Nephron (organoid): ENCODE measurements around the gene CBX4.

ENCODE experiments used
- H3K27ac Mint-ChIP-seq, 3 experiments: 2 replicates each; pipeline ENCODE4 v1.8.0; 2020; ENCODE audit warnings: mixed read lengths in 3 of 3, mild to moderate bottlenecking in 2 of 3, moderate library complexity in 1 of 3
- H3K27me3 Mint-ChIP-seq: 2 replicates; pipeline ENCODE4 v1.8.0; 2021; ENCODE audit warnings: low read depth, mild to moderate bottlenecking, moderate library complexity, mixed read lengths
- H3K36me3 Mint-ChIP-seq: 2 replicates; pipeline ENCODE4 v1.8.0; 2020; ENCODE audit warnings: low read depth, mixed read lengths
- H3K4me1 Mint-ChIP-seq: 2 replicates; pipeline ENCODE4 v1.8.0; 2020; ENCODE audit warnings: mixed read lengths
- H3K4me3 Mint-ChIP-seq, 3 experiments: 2 replicates each; pipeline ENCODE4 v1.8.0; 2020; ENCODE audit warnings: mild to moderate bottlenecking in 3 of 3, mixed read lengths in 3 of 3, moderate library complexity in 2 of 3
- H3K9me3 Mint-ChIP-seq: 2 replicates; pipeline ENCODE4 v1.8.0; 2020; ENCODE audit warnings: mixed read lengths
- CTCF ChIP-seq, 3 experiments: fragments of 200-600 bp; sonication (generic); IDR thresholded peaks; one replicate each; pipeline ENCODE4 v1.5.0; 2021; ENCODE audit warnings: antibody characterized with exemption in 3 of 3; ENCODE audit not compliant: unreplicated experiment in 3 of 3

The CBX4 gene

GRCh38 chr17:79839356-79840268 is at the start of gene CBX4:
TSS of gene CBX4 (minus strand) at chr17:79839440. CDS start at chr17:79839251, 189 bp downstream.
- TF ChIP-seq CTCF (IDR thresholded peaks at IDR 0.05; ENCODE audit: unreplicated experiment in 3 of 3) = peak; percentile 52 to 75 (median 70)
- Mint-ChIP-seq H3K4me3 (peak within 1 kb of the TSS; percentile 90 to 94 (median 91)), H3K9me3 (no peaks in the 10 kb centered on the region), H3K4me1 (peaks cover 15% of the 10 kb centered on the region), H3K27me3 (peaks cover 68% of the 10 kb centered on the region), H3K36me3 (peaks cover 6% of the 10 kb centered on the region), H3K27ac (peak within 1 kb of the TSS; percentile 93 to 99 (median 95))

- Mint-ChIP-seq H3K27ac (no peak overlapping the region), H3K4me1 (no peaks in the 10 kb centered on the region)
Observed at GRCh38 chr17:79888009-79888540, 48.8 kb upstream of the CBX4 start.

GRCh38 chr17:79887451-79887991 is 48.3 kb upstream of the CBX4 start:
- no peaks in the 10 kb centered on the region for H3K4me1 Mint-ChIP-seq
- no peak overlapping the region for H3K4me3 Mint-ChIP-seq
- H3K9me3 Mint-ChIP-seq = peaks cover 1% of the 10 kb centered on the region

More at GRCh38 chr17:79888009-79888540, 48.8 kb upstream of the CBX4 start:
- Mint-ChIP-seq H3K9me3 (peaks cover 6% of the 10 kb centered on the region), H3K4me3 (no peak overlapping the region), H3K27me3 (peaks cover 30% of the 10 kb centered on the region), H3K36me3 (no peaks in the 10 kb centered on the region)
- TF ChIP-seq CTCF (IDR thresholded peaks at IDR 0.05; ENCODE audit: unreplicated experiment in 3 of 3) = no peak

GRCh38 chr17:79883202-79883601 is 44.0 kb upstream of the CBX4 start:
- Mint-ChIP-seq H3K36me3 (no peaks in the 10 kb centered on the region), H3K4me3 (no peak overlapping the region), H3K27me3 (peaks cover 21% of the 10 kb centered on the region), H3K27ac (no peak overlapping the region), H3K9me3 (no peaks in the 10 kb centered on the region), H3K4me1 (no peaks in the 10 kb centered on the region)
- no peak for TF ChIP-seq CTCF (IDR thresholded peaks at IDR 0.05; ENCODE audit: unreplicated experiment in 3 of 3)

More at GRCh38 chr17:79887451-79887991, 48.3 kb upstream of the CBX4 start:
- H3K27ac Mint-ChIP-seq = no peak overlapping the region
- H3K27me3 Mint-ChIP-seq = peaks cover 33% of the 10 kb centered on the region
- no peaks in the 10 kb centered on the region for H3K36me3 Mint-ChIP-seq
- TF ChIP-seq CTCF (IDR thresholded peaks at IDR 0.05; ENCODE audit: unreplicated experiment in 3 of 3) = no peak

- H3K4me1 Mint-ChIP-seq = no peaks in the 10 kb centered on the region
- peaks cover 29% of the 10 kb centered on the region for H3K27me3 Mint-ChIP-seq
- TF ChIP-seq CTCF (IDR thresholded peaks at IDR 0.05; ENCODE audit: unreplicated experiment in 3 of 3) = no peak
- peaks cover 5% of the 10 kb centered on the region for H3K9me3 Mint-ChIP-seq
- H3K4me3 Mint-ChIP-seq = no peak overlapping the region
- H3K27ac Mint-ChIP-seq = no peak overlapping the region
- H3K36me3 Mint-ChIP-seq = no peaks in the 10 kb centered on the region
Observed at GRCh38 chr17:79878329-79878947, 39.2 kb upstream of the CBX4 start.
